MCF 10A (cell line): ENCODE measurements around the gene KIF12. TPM values are rescaled to one million over a fixed set of nuclear protein-coding genes. Genes with fewer than 3 reads are reported as not detected.

Experiments
- BruUV-seq: library from RNA; stranded (reverse); fragments of 400-500 nt; replicated peaks from 2 replicates; lab custom pipeline; 2021; lab: Mats Ljungman, UMichigan
- CTCF ChIA-PET: fragments of 300-600 bp; sonication (Branson Sonifier 250); formaldehyde crosslinking; extraction: SDS; loops from one replicate; lab custom pipeline; 2021; ENCODE audit warnings: antibody characterized with exemption, inconsistent platforms; lab: Yijun Ruan, JAX
- POLR2A ChIA-PET: fragments of 300-600, 350-650 bp; sonication (Branson Sonifier 250); formaldehyde crosslinking; extraction: SDS; loops from one replicate; lab custom pipeline; 2020; ENCODE audit warnings: antibody characterized with exemption, inconsistent platforms; lab: Yijun Ruan, JAX
- DNase-seq: peaks from one replicate; pipeline ENCODE4 v3.0.0-alpha.2; 2018; ENCODE audit not compliant: unreplicated experiment
- H3K27ac Mint-ChIP-seq: one replicate; pipeline ENCODE4 v1.8.0; 2022; ENCODE audit warnings: mild to moderate bottlenecking, low read depth, mixed read lengths; ENCODE audit not compliant: unreplicated experiment
- H3K27me3 Mint-ChIP-seq: one replicate; pipeline ENCODE4 v1.8.0; 2022; ENCODE audit warnings: mixed read lengths; ENCODE audit not compliant: insufficient read depth, unreplicated experiment
- H3K36me3 Mint-ChIP-seq: one replicate; pipeline ENCODE4 v1.8.0; 2022; ENCODE audit warnings: mild to moderate bottlenecking, moderate library complexity, mixed read lengths; ENCODE audit not compliant: insufficient read depth, unreplicated experiment
- H3K4me1 Mint-ChIP-seq: one replicate; pipeline ENCODE4 v1.8.0; 2022; ENCODE audit warnings: mixed read lengths; ENCODE audit not compliant: insufficient read depth, unreplicated experiment
- H3K4me3 Mint-ChIP-seq: one replicate; pipeline ENCODE4 v1.8.0; 2022; ENCODE audit warnings: mild to moderate bottlenecking, moderate library complexity, mixed read lengths; ENCODE audit not compliant: unreplicated experiment
- H3K9me3 Mint-ChIP-seq: one replicate; pipeline ENCODE4 v1.8.0; 2022; ENCODE audit warnings: mixed read lengths; ENCODE audit not compliant: unreplicated experiment
- intact Hi-C: fragments of 100-400 bp; cut with micrococcal nuclease; formaldehyde crosslinking; loops from 2 replicates; pipeline ENCODE4 v1.14.1; 2022
- total RNA-seq: library from RNA; stranded (reverse); gene quantifications from 2 replicates; pipeline ENCODE4 v1.2.3, GENCODE V29; 2022
- TF ChIP-seq, protein P1 (sequence below): fragments of 200-600 bp; IDR thresholded peaks from one replicate; pipeline ENCODE4 v1.8.0; 2022; ENCODE audit warnings: antibody characterized with exemption, mild to moderate bottlenecking; ENCODE audit not compliant: unreplicated experiment

KIF12 gene
- total RNA-seq, 1 experiment from 2014 or later: not detected

DNA sequence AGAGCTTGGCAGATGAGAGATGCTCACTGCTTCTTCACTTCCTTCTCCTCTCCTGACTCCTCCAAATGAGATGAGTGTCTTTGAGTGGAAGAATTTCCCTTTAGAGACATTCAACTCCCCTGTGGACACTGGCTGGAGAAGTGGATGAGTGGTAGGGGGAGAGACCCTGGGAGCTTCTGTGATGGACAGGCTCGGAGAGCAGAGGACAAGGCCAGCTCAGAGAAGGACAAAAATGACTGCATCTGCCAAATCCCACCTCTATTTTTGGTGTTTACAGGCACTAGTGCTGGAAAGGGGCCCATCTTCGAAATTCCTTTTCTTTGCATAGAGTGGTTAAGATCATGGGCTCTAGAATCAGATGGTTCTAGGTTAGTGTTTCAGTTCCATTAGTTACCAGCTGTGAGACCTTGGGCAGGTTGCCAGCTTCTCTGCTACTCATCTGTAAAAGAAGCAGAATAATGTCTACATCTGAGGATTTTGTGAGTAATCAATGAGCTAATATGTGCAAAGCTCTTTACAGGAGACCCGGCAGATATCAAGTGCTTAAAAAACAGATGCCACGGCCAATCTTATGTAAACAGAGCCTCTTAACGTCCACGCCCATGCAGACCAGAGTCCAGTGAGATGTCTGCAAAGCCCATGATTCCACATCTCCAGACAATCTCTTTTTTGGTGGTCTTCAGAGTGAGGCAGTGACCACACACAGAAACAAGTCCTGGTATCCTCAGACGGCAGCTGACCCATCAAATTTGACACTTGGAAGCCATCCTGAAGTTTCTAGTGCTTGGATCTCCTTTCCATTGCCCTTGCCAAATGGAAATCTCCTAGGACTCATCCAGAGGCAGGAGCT is 42.7 kb upstream of the KIF12 start:
- intact Hi-C loops: no loop called here
- Mint-ChIP-seq H3K27me3 (peaks cover 49% of the 10 kb centered on the region), H3K27ac (no peak overlapping the region), H3K36me3 (no peaks in the 10 kb centered on the region), H3K9me3 (no peaks in the 10 kb centered on the region), H3K4me1 (no peaks in the 10 kb centered on the region), H3K4me3 (no peak overlapping the region)
- no peak for DNase-seq
- POLR2A ChIA-PET: interaction anchor here (1.1 kb wide), 1 partner anchor 15 kb away, joined by 3 read pairs; no protein-coding TSS in a partner anchor
- TF ChIP-seq, protein P1, sequence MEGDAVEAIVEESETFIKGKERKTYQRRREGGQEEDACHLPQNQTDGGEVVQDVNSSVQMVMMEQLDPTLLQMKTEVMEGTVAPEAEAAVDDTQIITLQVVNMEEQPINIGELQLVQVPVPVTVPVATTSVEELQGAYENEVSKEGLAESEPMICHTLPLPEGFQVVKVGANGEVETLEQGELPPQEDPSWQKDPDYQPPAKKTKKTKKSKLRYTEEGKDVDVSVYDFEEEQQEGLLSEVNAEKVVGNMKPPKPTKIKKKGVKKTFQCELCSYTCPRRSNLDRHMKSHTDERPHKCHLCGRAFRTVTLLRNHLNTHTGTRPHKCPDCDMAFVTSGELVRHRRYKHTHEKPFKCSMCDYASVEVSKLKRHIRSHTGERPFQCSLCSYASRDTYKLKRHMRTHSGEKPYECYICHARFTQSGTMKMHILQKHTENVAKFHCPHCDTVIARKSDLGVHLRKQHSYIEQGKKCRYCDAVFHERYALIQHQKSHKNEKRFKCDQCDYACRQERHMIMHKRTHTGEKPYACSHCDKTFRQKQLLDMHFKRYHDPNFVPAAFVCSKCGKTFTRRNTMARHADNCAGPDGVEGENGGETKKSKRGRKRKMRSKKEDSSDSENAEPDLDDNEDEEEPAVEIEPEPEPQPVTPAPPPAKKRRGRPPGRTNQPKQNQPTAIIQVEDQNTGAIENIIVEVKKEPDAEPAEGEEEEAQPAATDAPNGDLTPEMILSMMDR: no peak
- BruUV-seq: no TSS peak
- CTCF ChIA-PET: interaction anchor here (0.6 to 3.0 kb wide), 9 partner anchors 13 to 166 kb away, joined by 3 to 15 read pairs (median 5); partner anchors contain the start of gene COL27A1

DNA sequence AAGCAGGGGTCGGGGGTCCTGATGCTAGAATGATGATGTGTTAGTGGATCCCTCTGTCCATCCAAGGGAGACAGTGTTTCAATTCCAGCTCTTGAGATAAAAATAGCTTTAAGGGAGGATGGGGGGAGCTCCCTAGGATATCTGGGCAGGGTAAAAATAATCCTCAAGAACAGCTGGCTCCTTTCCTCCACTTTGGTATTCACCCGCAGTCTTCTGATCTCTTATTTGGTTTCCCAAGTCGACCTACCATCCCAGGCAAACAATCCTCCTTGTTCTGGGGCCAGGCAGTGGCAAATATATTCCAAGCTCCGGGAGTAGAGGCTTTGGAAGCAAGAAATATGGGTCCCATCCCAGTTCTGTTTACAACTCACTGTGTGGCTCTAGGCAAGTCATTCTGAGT is 41.8 kb upstream of the KIF12 start:
- no peaks in the 10 kb centered on the region for H3K9me3 Mint-ChIP-seq
- no peaks in the 10 kb centered on the region for H3K36me3 Mint-ChIP-seq
- no peaks in the 10 kb centered on the region for H3K4me1 Mint-ChIP-seq
- POLR2A ChIA-PET: no interaction called here
- TF ChIP-seq, protein P1: no peak
- BruUV-seq: no TSS peak
- H3K27me3 Mint-ChIP-seq: peaks cover 48% of the 10 kb centered on the region
- no peak overlapping the region for H3K4me3 Mint-ChIP-seq
- no peak for DNase-seq
- intact Hi-C loops: no loop called here
- CTCF ChIA-PET: interaction anchor here (0.6 to 3.0 kb wide), 9 partner anchors 13 to 331 kb away, joined by 3 to 15 read pairs (median 5); partner anchors contain the start of gene COL27A1
- H3K27ac Mint-ChIP-seq: no peak overlapping the region

DNA sequence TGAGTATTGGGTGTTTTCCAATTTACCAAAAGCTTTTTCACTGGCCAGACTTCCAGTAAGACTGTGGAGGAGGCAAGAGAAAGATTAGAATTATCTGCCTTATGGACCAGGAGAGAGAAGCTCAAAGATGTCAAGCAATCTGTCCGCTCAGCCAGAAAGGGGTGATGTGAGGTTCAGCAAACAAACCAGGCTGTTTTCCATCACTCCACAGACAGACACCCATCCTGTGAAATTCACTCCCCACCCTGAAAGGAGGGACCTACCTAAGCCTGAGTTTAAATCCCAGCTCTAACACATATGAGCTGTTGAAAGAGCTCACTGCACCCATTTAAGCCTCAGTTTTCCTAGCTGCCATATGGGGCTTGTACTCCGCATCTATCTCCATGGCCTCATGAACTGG is 41.3 kb upstream of the KIF12 start:
- peaks cover 52% of the 10 kb centered on the region for H3K27me3 Mint-ChIP-seq
- no TSS peak for BruUV-seq
- POLR2A ChIA-PET: no interaction called here

DNA sequence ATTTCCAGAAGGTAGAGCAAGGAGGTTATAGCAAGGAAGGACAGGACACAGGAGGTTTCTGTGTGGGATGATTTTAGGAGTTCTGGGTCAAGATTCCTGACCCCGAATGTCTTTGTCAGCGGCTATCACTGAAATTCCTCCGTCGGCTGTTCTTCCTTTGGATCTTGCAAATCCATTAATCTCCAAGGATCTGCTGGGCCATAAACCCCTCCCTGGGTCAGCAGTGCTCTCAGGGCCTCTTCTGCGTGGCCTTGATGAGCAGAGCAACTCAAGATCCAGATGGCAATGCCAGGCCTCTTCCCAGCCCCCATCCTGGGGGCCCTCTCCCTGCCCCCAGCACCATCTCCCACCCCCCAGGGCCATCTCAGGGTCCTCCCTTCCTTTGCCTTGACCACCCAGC is 40.0 kb upstream of the KIF12 start:
- no peak for DNase-seq
- POLR2A ChIA-PET: interaction anchor here (0.7 kb wide), 1 partner anchor 33 kb away, joined by 5 read pairs; no protein-coding TSS in a partner anchor
- Mint-ChIP-seq H3K4me3 (no peak overlapping the region), H3K27me3 (peaks cover 61% of the 10 kb centered on the region), H3K27ac (no peak overlapping the region), H3K36me3 (no peaks in the 10 kb centered on the region), H3K4me1 (no peaks in the 10 kb centered on the region), H3K9me3 (no peaks in the 10 kb centered on the region)
- TF ChIP-seq, protein P1: no peak
- CTCF ChIA-PET: interaction anchor here (0.9 to 1.0 kb wide), 2 partner anchors 31 to 32 kb away, joined by 4 to 5 read pairs; no protein-coding TSS in a partner anchor
- BruUV-seq: no TSS peak
- intact Hi-C loops: no loop called here

More for the DNA sequence above, 41.3 kb upstream of the KIF12 start:
- Mint-ChIP-seq H3K9me3 (no peaks in the 10 kb centered on the region), H3K4me1 (no peaks in the 10 kb centered on the region), H3K4me3 (no peak overlapping the region), H3K27ac (no peak overlapping the region), H3K36me3 (no peaks in the 10 kb centered on the region)
- TF ChIP-seq, protein P1: no peak
- CTCF ChIA-PET: interaction anchor here (0.6 to 3.0 kb wide), 8 partner anchors 12 to 331 kb away, joined by 3 to 15 read pairs (median 5); partner anchors contain the start of gene COL27A1
- intact Hi-C loops: no loop called here
- DNase-seq: no peak
